GM21737 (cell line): ENCODE measurements around the gene AAMP.

Experiments used
- ATAC-seq: cut with Tn5 transposase; IDR thresholded peaks from one replicate; pipeline ENCODE4 v1.9.1; 2021; ENCODE audit warnings: mild to moderate bottlenecking, moderate library complexity; ENCODE audit not compliant: unreplicated experiment

The AAMP gene

DNA sequence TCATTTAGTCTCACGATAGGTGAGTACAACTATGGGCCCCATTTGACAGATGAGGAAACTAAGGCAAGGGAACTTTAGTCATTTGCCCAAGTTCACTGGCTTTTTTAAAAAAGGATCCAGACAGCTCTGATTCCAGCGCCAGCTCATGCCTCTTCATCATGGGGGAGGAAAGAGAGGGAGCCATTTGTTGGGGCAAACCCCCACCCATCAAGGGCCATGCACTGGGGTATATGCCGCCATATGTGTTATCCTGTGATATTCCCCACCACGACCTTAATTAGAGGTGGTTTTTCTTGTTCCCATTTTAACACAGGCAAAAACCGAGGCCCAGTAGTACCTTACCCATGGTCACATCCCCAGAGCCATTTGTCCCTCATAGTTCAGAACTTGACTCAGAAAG is 9.8 kb downstream of the AAMP start:
- ATAC-seq = no peak

DNA sequence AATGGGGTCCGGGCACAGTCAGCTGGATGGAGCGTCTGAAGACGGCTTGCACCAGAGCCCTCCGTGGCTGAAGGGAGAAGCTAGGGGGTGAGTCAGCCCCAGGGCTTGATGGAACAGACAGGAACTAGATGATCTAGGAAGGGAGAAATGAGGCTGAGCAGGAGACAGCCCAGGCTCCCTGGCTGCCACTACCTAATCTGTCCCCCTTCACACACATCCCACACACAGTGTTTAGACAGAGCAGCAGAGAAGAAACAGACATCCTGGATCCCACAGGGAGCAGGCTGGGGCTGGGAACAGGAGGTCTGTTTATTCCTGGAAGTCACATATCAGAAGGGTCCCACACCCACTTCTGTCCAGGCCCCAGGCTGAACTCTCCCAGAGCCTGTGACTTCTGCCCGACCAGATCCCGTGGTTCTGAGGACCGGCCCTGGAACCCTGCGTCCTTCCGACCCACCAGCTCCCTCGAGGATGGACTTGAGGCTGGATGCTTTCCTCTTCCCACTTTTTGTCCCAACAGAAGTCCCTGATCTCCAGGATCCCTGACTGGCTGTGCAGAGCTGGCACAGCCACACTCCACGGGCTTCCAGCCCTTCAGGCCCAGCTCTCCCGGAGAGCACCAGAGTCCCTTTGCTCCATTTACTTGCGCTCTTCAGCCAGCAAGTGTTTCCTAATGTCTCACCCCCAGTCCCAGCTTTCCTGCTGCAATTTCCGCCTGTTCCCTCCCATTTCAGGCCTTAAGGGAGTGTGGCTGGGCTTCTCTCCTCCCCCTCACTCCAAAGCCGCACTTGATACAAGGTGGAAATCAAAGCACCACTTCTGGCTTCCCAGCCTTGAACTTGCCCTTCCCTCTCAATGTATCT is 10.6 kb downstream of the AAMP start:
- no peak for ATAC-seq

DNA sequence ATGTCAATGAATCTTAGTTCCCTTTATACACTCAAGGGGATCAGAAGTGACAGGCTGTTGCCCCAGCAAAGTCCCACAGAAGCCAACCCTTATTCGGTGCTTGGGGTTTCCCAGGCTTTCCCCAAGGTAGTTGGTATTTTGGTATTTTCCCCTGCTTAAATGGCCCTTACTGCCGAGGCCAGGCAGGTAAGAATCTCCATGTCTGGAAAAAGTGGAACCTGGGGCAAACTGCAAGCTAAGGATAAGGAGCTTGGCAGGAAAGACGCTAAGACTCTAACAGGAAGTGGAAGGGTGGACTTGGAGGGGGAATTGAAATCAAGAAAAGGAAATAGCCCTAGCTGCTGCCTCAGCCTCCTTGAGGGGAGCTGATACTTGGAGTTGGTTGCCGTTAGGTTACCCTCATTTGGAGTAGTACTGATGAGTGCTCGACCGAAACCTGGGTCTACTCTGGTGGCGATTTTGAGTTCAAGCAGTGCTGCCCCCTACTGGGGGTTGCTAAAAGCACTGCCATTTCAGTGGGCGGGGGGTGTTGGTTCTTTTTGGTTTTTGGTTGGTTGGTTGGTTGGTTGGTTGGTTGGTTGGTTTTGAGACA is 12.5 kb downstream of the AAMP start:
- ATAC-seq = peak; percentile 54

DNA sequence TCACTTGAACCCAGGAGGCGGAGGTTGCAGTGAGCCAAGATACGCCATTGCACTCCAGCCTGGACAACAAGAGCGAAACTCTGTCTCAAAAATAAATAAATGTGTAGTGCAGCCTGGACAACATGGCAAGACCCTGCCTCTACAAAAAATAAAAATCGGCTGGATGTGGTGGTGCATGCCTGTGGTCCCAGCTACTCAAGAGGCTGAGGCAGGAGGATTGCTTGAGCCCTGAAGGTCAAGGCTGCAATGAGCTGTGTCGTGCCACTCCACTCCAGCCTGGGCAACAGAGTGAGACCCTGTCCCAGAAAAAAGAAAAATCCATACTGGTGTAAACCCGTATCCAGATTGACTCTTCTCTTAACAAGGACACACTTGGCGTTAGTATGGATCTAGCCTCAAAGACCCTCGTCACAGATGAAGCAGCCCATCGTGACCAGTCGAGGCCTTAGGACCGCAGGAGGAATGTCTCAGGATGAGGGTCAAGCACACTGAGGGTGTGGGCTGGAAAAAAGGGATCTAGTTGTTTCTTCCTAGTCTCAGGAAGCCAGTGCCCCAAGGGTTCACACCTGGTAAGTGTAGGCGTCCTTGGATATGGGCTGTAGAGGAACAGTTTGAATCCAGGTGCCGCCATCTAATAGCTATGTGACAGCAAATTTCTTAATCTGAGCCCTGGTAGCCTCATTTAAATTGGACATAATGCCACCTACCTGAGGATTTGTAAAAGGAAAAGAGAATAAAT is 13.2 kb downstream of the AAMP start:
- peak; percentile 5 for ATAC-seq

DNA sequence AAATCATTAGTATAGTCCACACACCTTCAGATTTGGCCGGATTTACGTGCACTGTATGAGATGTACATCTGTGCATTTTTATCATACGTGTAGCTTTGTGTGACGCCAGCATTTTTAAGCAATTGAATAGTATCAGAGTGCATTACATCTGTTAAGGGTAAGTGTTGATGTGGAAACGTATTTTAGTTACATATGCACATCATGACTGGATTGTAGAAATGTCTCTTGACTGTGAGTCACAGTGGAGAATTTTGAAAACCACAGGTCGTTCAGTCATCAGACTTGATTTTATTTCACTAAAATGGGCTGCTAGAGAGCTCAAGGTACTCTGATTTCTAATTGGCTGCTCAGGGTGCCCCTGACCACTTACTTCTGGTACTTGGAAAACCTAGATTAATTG is 14.5 kb downstream of the AAMP start:
- no peak for ATAC-seq

DNA sequence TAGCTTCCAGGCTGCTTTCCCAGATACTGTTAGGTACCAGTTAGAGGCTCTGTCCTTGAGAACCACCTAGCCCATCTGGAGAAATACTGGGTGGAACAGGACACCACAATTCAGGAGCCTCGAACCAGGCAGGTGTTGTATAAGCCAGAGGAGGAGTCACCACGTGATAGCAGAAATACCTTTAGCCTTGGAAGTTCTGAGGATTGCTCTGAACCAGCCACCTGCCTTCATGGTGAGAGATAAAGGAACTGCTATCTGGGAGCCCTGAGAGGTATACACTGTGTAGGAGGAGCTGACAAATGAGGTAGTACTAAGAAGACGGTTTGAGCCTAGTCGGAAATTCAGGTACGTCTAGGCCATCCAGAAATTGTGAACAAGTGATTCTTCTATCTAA is 16.7 kb downstream of the AAMP start:
- no peak for ATAC-seq

DNA sequence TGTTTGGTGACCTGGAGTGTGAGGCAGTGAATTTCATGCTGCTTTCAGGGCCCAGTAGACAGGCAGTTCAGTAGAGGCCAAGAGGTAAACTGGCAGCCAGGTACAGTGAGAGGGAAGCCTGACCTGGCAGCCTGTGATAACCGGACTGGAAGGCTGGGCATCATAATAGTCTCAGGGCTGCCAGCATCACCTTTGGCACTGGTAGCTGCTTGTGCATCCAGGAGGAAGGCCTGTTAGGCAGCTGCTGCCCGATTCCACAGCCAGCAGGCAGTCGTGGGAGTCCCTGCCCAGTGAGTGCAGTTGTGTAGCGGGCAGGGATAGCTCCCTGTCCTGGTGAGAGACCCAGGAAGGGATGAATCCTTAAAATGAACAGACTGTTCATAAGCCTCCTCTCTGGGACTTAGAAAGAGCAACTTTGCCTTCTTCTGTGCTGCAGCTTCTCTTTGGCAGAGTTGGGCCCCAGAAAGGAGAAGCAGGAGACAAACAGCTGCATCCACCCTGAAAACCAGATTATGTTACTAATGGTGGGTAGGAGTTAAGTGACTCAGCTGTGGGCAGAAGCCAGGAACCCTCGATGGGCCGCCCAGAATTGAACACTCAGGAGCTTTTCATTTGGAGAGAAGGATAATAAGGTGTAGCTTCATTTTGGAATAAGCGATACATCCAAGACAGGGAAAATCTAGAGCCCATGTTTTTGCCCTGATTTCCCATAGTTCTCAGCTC is 17.3 kb downstream of the AAMP start:
- no peak for ATAC-seq

DNA sequence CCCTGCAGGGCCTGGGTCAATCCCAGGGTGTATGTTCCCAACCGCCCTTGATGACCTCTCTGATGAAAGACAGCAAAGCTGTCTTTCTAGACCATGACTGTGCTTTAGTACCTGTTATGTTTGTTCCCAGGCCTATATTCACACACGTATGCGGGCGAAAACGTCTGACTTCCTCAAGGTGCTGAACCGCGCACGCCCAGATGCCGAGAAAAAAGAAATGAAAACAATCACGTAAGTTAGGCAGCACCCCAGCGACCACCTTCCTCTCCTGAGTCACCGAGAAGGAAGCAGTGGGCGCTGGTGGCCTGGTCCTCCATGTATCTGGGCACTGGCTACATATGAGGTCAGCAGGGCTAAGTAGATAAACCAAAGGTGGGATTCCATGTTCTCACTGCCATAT is 20.2 kb downstream of the AAMP start:
- no peak for ATAC-seq

DNA sequence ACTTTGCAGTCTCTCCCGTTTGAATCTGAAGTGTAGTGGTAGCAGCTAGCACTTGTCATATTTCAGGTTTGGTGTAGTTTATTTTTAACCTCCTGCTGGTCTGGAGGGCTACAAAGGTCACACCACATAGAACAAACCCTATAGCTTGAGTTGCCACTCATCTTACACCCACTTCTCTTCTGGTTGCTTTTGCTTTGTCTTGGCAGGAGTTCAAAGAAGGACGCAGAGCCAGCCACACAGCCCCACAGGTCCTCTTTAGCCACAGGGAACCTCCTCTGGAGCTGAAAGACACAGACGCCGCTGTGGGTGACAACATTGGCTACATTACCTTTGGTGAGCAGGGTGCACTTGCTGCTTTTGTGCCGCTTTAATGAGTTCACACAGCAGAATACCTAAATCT is 24.7 kb downstream of the AAMP start:
- no peak for ATAC-seq

DNA sequence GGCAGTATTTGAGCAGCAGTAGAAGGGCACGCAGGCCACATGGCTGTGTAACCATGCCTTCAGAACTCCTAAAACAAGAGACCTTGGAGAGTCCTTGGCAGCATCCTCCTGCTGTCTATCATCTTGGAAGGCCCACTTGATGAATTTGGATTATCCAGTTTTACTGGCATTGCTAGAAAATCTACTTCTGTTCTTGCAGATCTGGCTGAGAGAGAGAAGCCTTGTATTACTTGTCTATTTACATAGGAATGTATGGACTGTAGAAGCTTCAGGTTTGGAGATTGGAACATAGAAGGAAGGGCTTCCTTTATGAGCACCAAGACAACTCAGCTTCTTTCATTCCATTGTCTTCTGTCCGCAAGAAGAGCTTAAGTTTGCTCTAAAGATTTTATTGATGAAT is 25.3 kb downstream of the AAMP start:
- ATAC-seq = no peak

DNA sequence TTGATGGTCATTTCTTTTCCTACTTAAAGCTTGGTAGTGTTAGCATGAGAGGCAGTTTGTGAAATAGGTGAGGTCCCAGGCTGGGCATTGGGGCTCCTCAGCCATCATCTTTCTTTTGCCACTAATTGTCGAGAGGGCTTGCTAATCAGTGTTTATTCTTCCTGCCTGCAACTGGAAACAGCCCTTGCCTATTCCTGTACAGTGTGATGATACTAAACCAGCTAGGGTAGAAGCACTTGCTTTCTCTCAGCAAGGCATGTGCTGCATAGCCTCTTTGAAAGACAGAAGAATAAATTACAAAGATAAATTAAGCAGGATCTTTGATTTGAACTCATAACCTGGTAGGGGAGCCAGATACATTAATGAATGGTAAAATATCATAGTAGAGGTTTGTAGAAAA is 25.7 kb downstream of the AAMP start:
- no peak for ATAC-seq

DNA sequence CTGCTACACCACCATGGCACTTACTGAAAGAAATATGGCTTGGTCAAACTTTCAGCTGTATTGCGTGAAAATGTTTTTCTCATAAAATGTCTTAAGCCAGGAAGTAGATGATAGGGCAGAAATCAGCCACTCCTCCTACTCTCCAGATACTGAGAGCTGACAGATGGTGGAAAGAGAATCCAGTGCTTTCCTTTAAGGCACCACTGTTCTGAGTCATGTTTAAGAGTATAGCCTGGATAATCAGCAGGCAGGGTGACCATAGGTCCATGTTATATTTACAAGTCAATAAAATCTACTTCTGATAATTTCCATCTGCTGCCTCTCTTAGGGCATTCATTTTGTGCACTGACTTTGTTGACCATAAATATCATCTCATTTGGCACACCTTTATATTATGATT is 31.1 kb downstream of the AAMP start:
- ATAC-seq = no peak

DNA sequence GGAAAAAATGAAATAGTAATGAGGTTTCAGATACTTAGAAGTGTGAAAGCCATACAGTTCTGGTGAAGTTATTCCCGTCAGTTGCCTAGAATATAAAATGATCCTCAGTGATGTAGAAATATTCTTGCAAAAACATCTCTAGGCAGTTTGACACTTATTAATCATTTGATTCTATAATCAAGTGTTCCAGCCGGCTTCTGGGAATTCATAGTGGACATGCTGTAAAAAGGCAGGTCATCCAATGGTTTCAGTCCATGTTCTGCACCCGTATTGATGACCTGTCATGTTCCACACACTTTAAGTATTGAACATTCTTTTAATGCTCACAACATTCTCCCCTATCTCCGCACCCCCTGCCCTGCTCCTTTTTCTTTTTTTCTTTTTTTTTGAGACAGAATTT is 33.1 kb downstream of the AAMP start:
- ATAC-seq = no peak

DNA sequence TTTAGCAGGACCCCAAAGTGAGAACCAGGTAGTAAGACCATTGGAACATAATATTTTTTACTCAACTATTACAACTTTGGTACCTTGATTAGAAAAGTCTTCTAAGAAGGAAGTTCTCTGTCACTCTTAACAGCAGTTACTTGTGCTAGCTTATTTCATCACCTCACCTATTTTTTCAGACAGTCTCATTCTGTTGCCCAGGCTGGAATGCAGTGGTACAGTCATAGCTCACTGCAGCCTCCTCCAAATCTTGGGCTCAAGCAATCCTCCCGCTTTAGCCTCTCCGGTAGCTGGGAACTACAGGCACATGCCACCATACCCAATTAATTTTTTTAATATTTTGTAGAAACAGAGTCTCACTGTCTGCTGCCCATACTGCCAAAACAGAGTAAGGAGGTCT is 34.9 kb downstream of the AAMP start:
- ATAC-seq = no peak

DNA sequence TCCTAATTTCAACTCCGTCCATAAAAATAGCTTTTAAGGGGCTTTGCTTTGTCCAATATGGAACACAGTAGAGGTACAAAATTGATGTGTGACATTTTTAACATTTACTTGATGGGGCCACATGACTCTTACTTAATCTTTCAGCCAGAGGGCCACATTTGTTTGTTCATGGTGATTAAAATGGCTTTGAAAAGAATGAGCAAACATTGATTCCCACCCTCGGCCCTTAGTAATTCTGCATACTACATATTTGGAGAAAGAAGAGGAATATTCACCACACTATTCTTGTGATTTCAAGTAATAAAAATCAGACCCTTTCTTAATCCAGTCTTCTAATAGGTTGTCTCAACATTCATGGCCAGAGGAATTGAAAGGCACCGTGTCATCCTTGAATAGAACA is 35.4 kb downstream of the AAMP start:
- no peak for ATAC-seq

DNA sequence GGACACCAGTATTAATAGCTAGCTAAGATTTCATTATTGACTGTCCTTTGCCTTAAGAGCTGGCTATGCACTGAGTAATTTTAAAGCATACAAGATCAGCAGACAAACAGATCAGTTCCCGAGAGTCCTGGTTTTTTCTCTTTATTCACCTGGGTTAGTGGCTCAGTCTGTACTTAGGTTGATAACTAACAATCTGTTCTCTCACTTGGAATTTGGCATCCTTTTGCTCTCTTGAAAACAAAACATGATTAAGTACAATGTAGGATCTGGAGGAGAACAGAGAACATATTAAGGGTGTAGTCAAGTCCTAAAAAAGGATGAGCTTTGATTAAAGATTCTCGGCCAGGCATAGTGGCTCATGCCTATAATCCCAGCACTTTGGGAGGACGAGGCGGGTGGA is 36.4 kb downstream of the AAMP start:
- ATAC-seq = no peak

DNA sequence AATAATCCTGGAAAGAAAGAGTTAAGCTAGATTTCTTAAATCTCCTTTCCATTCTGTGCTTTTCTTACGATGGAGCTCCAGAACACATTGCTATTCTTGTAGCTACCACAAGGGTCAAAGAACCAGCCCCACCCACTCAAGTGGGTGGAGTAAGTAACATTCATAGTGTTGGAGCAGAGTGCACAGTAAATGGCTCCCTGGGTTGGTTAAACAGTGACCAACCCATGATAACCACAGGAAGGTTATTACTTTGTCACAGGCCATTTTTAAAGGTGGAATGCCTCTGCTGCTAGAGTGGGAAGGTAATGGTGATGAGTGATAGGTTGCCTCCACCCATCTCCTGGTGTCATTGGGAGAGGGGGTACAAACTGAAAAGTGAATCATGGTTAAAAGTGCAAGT is 39.1 kb downstream of the AAMP start:
- ATAC-seq = peak; percentile 49

DNA sequence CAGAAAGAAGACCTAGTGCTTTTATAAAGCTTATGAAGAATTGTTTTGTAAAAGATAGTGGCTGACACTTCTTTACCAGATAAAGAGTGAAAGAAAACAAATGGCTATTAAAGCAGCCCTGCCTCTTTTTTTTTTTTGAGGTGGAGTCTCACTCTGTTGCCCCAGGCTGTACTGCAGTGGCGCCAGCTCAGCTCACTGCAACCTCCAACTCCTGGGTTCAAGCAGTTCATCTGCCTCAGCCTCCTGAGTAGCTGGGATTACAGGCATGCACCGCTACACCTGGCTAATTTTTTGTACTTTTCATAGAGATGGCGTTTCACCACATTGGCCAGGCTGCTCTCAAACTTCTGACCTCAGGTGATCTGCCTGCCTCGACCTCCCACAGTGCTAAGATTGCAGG is 40.1 kb downstream of the AAMP start:
- no peak for ATAC-seq

DNA sequence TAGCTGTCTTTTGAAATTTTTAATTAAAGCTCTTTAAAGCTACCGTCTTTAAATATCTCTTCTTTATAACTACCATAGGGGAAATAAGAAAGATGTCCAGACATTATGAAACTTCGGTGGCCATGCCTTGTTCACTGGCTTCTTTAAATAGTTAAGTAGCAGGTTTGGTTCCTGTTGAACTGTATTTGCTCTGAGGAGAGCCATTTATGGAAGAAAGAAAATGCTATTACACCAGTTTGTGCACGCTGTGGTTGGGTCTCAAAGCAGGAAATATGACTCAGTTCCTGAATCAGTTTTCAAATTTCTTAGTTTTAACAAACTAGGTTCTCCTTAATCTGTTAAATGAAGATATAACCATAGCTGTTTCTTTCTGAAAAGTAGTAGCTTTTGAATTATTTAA is 40.7 kb downstream of the AAMP start:
- ATAC-seq = peak; percentile 80

DNA sequence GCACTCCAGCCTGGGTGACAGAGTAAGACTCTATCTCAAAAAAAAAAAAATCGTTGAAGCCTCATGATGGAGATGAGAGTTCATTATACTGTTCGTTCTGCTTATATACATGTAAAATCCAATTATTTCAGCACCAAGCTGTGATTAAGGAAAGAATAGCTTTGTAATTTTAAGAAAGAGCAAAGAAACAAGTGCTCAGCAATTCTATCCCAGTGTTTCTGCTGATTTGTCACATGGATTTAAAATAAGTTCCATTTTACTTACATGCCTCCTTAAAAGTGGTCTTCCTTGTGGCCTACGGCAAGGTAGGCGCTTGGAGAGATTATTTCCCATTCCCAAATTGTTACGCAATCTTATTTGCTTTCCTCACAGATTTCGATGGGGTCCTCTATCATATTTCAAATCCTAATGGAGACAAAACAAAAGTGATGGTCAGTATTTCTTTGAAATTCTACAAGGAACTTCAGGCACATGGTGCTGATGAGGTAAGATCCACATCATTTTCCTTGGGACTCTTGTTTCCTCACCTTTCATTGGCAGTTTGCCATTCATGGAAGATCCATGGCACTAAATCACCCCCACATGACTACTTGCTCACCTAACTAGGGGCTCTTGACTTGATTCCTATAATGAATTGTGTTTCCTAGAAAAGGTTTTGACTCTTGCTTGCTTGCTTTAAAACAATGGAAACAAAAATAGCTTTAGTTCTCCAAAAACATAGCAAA is 41.4 kb downstream of the AAMP start:
- peak; percentile 7 for ATAC-seq

DNA sequence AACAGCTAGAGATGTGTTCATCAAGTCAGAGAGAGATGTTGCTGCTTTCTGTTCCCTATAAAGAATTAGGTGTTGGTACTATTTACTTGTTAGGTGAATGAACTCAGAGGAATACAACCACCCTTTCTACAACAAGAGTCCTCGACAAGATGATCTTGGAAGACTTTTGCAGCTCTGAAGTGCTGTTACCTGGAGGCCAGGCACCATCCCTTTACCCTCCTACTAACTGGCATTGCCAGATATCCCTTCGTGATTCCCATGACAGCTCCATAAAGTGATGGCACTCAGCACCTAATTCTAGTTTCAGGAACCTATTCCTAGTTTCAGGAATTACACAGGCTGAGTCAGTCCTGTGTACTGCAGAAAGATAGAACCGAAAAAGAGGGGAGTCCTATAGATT is 43.0 kb downstream of the AAMP start:
- no peak for ATAC-seq
